ENCODE data around the gene ACSM2B. TPM values are rescaled to one million over a fixed set of nuclear protein-coding genes. Genes with fewer than 3 reads are reported as not detected.

The ACSM2B gene
- total RNA-seq, 1 experiment from 2014 or later = not detected

DNA sequence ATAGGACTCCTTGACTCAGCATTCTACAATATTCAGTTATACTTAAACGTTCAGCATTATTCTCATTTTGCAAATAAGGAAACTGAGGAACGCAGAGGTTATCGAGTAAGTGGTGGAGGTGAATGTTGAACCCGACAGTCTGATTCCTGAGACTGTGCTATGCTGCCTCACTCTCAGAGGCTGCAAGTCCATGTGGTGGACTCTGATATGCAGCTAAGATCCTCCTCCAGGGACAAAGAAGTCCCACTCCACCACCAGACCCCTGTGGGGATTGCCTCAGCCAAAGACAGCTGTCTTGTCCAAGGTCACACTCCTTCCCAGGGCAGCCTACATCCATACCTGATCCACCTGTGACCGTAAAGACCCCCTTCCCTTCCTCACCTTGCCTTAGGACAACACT, 37.5 kb downstream of the ACSM2B start:
- no peak overlapping the region for H3K4me2 ChIP-seq (ENCODE audit: low read length)
- H3K36me3 ChIP-seq (ENCODE audit: control insufficient read depth in 1 of 2, insufficient read depth in 2 of 2, low read length in 2 of 2) = no peaks in the 10 kb centered on the region
- H3K27me3 ChIP-seq (ENCODE audit: insufficient read depth, low read length) = 0 out of 2 replicates have a peak, but pooled peaks cover 7% of the 10 kb centered on the region
- ATAC-seq (no peak), DNase-seq (ENCODE audit: low read depth, low spot score) (no peak)
- H3K79me2 ChIP-seq (ENCODE audit: insufficient read depth, low read length) = no peaks in the 10 kb centered on the region
- no peaks in the 10 kb centered on the region for H3K9me3 ChIP-seq (ENCODE audit: control insufficient read depth in 1 of 2, insufficient read depth in 1 of 2, low read depth in 1 of 2, low read length in 2 of 2)
- ChIA-PET RAD21 (ENCODE audit: low non-redundant PET in 1 of 2, low total read pairs in 2 of 2, uncharacterized antibody in 2 of 2, unreplicated experiment in 2 of 2) (no interaction called here), POLR2A (no interaction called here), CTCF (no interaction called here)
- intact Hi-C loops (cut with micrococcal nuclease) = no loop called here
- no peak overlapping the region for H2AFZ ChIP-seq (ENCODE audit: low read depth, low read length, poor library complexity, severe bottlenecking)
- no peaks in the 10 kb centered on the region for H4K20me1 ChIP-seq (ENCODE audit: insufficient read depth)
- H3K4me3 ChIP-seq (replicated peaks in 1 of 2; ENCODE audit: low read depth in 1 of 2, low read length in 2 of 2) = no peak overlapping the region
- TF ChIP-seq SRF (IDR thresholded peaks at IDR 0.05; ENCODE audit: low read depth) (no peak), POLR2AphosphoS5 (IDR thresholded peaks at IDR 0.05; ENCODE audit: low read depth, low read length) (no peak), CEBPB (IDR thresholded peaks at IDR 0.05; ENCODE audit: low read depth) (no peak), SIN3A (IDR thresholded peaks at IDR 0.05; ENCODE audit: low read depth) (no peak), CBX3 (IDR thresholded peaks at IDR 0.05; ENCODE audit: low read depth) (no peak), RAD21 (IDR thresholded peaks at IDR 0.05; ENCODE audit: low read depth) (no peak), EZH2phosphoT487 (IDR thresholded peaks at IDR 0.05; ENCODE audit: borderline replicate concordance) (no peak), ELF1 (IDR thresholded peaks at IDR 0.05; ENCODE audit: borderline replicate concordance, low read depth) (no peak), ZFX (IDR thresholded peaks at IDR 0.05) (no peak), ZNF274 (IDR thresholded peaks at IDR 0.05; ENCODE audit: low read depth, low read length) (no peak)
- TF ChIP-seq, protein P1, sequence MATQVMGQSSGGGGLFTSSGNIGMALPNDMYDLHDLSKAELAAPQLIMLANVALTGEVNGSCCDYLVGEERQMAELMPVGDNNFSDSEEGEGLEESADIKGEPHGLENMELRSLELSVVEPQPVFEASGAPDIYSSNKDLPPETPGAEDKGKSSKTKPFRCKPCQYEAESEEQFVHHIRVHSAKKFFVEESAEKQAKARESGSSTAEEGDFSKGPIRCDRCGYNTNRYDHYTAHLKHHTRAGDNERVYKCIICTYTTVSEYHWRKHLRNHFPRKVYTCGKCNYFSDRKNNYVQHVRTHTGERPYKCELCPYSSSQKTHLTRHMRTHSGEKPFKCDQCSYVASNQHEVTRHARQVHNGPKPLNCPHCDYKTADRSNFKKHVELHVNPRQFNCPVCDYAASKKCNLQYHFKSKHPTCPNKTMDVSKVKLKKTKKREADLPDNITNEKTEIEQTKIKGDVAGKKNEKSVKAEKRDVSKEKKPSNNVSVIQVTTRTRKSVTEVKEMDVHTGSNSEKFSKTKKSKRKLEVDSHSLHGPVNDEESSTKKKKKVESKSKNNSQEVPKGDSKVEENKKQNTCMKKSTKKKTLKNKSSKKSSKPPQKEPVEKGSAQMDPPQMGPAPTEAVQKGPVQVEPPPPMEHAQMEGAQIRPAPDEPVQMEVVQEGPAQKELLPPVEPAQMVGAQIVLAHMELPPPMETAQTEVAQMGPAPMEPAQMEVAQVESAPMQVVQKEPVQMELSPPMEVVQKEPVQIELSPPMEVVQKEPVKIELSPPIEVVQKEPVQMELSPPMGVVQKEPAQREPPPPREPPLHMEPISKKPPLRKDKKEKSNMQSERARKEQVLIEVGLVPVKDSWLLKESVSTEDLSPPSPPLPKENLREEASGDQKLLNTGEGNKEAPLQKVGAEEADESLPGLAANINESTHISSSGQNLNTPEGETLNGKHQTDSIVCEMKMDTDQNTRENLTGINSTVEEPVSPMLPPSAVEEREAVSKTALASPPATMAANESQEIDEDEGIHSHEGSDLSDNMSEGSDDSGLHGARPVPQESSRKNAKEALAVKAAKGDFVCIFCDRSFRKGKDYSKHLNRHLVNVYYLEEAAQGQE (IDR thresholded peaks at IDR 0.05; ENCODE audit: low read depth) = no peak
- TF ChIP-seq, protein P2, sequence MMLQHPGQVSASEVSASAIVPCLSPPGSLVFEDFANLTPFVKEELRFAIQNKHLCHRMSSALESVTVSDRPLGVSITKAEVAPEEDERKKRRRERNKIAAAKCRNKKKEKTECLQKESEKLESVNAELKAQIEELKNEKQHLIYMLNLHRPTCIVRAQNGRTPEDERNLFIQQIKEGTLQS (IDR thresholded peaks at IDR 0.05) = no peak
- H3K9me2 ChIP-seq (ENCODE audit: insufficient read depth) = no peaks in the 10 kb centered on the region
- H3K9ac ChIP-seq (ENCODE audit: low read length) = no peak overlapping the region
- no TSS peak for BruUV-seq (replicated peaks)
- no peak overlapping the region for H3K27ac ChIP-seq (ENCODE audit: low read depth, low read length)
- H3K4me1 ChIP-seq (ENCODE audit: control insufficient read depth in 1 of 2, insufficient read depth in 2 of 2, low read length in 2 of 2) = no peaks in the 10 kb centered on the region
